Nephron progenitor cell (in vitro differentiated cells): Measurements from ENCODE around the gene MYOZ2.

Experiments
- DNase-seq: peaks from one replicate; pipeline ENCODE4 v3.0.0; 2021
- H3K27ac Mint-ChIP-seq: 2 replicates; pipeline ENCODE4 v1.8.0; 2021; ENCODE audit warnings: mild to moderate bottlenecking, moderate library complexity, mixed read lengths
- H3K27me3 Mint-ChIP-seq: 2 replicates; pipeline ENCODE4 v1.8.0; 2021; ENCODE audit warnings: mild to moderate bottlenecking, low read depth, mixed read lengths; ENCODE audit not compliant: poor library complexity
- H3K36me3 Mint-ChIP-seq: 2 replicates; pipeline ENCODE4 v1.8.0; 2021; ENCODE audit warnings: low read depth, mixed read lengths
- H3K4me1 Mint-ChIP-seq: 2 replicates; pipeline ENCODE4 v1.8.0; 2021; ENCODE audit warnings: mixed read lengths
- H3K4me3 Mint-ChIP-seq: 2 replicates; pipeline ENCODE4 v1.8.0; 2021; ENCODE audit warnings: mild to moderate bottlenecking, moderate library complexity, mixed read lengths
- H3K9me3 Mint-ChIP-seq: 2 replicates; pipeline ENCODE4 v1.8.0; 2021; ENCODE audit warnings: mild to moderate bottlenecking, moderate library complexity, mixed read lengths
- CTCF ChIP-seq: fragments of 200-600 bp; sonication (generic); IDR thresholded peaks from 2 replicates; pipeline ENCODE4 v1.5.0; 2021; ENCODE audit warnings: antibody characterized with exemption

The MYOZ2 gene

GRCh38 chr4:119130365-119131065 lies 5.1 kb upstream of the MYOZ2 start:
- no peak for TF ChIP-seq CTCF
- no peak overlapping the region for H3K4me3 Mint-ChIP-seq
- no peaks in the 10 kb centered on the region for H3K9me3 Mint-ChIP-seq
- H3K27me3 Mint-ChIP-seq: no peaks in the 10 kb centered on the region
- H3K36me3 Mint-ChIP-seq: no peaks in the 10 kb centered on the region
- H3K27ac Mint-ChIP-seq: peak overlapping the region; percentile 1
- peaks cover 14% of the 10 kb centered on the region for H3K4me1 Mint-ChIP-seq
- DNase-seq: no peak

GRCh38 chr4:119131164-119131563 lies 4.5 kb upstream of the MYOZ2 start:
- no peak overlapping the region for H3K4me3 Mint-ChIP-seq
- H3K27ac Mint-ChIP-seq: no peak overlapping the region
- no peak for DNase-seq
- no peaks in the 10 kb centered on the region for H3K27me3 Mint-ChIP-seq
- H3K36me3 Mint-ChIP-seq: no peaks in the 10 kb centered on the region
- H3K4me1 Mint-ChIP-seq: peaks cover 14% of the 10 kb centered on the region
- H3K9me3 Mint-ChIP-seq: no peaks in the 10 kb centered on the region
- TF ChIP-seq CTCF: no peak

DNA sequence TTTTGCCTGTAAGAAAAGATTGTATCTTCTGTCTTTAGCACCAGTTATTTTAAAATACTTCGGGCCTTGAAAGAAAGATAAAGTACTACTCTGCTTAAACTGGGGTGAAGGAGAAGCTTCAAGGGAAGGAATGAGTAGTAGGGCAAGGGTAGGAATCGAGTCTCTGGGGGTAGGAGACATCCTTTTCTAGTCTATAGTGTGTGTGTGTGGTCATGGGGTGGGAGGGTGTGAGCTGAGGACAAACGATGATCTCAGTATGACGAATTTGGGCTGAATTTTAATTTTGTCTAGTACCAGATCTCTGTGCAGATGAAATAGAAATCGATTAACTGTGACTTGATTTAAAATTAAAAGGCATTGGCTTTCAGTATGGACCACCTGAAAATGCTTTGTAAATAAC lies 3.3 kb upstream of the MYOZ2 start:
- H3K27ac Mint-ChIP-seq: no peak overlapping the region
- no peak for DNase-seq
- peaks cover 14% of the 10 kb centered on the region for H3K4me1 Mint-ChIP-seq
- H3K4me3 Mint-ChIP-seq: no peak overlapping the region
- no peaks in the 10 kb centered on the region for H3K9me3 Mint-ChIP-seq
- H3K36me3 Mint-ChIP-seq: no peaks in the 10 kb centered on the region
- no peak for TF ChIP-seq CTCF
- no peaks in the 10 kb centered on the region for H3K27me3 Mint-ChIP-seq

GRCh38 chr4:119136546-119136945 lies 914 bp downstream of the MYOZ2 start:
- H3K9me3 Mint-ChIP-seq: no peaks in the 10 kb centered on the region
- DNase-seq: no peak
- H3K4me1 Mint-ChIP-seq: peaks cover 21% of the 10 kb centered on the region
- no peaks in the 10 kb centered on the region for H3K27me3 Mint-ChIP-seq
- no peaks in the 10 kb centered on the region for H3K36me3 Mint-ChIP-seq
- TF ChIP-seq CTCF: no peak
- H3K27ac Mint-ChIP-seq: no peak overlapping the region
- no peak overlapping the region for H3K4me3 Mint-ChIP-seq

- Mint-ChIP-seq H3K27ac (no peak overlapping the region), H3K4me1 (peaks cover 18% of the 10 kb centered on the region), H3K27me3 (no peaks in the 10 kb centered on the region), H3K36me3 (no peaks in the 10 kb centered on the region), H3K4me3 (no peak overlapping the region), H3K9me3 (no peaks in the 10 kb centered on the region)
- TF ChIP-seq CTCF: no peak
- DNase-seq: no peak
Measured at GRCh38 chr4:119138046-119138445, 2.4 kb downstream of the MYOZ2 start.

GRCh38 chr4:119139311-119139710 lies 3.7 kb downstream of the MYOZ2 start:
- Mint-ChIP-seq H3K4me1 (peaks cover 18% of the 10 kb centered on the region), H3K27ac (no peak overlapping the region), H3K4me3 (no peak overlapping the region), H3K27me3 (no peaks in the 10 kb centered on the region), H3K9me3 (no peaks in the 10 kb centered on the region), H3K36me3 (no peaks in the 10 kb centered on the region)
- no peak for DNase-seq
- no peak for TF ChIP-seq CTCF
